ENCODE data around the gene CCIN.

- TF ChIP-seq MAX (IDR thresholded peaks at IDR 0.05) (no peak), POLR2A (IDR thresholded peaks at IDR 0.05; ENCODE audit: borderline replicate concordance, extremely low read depth, insufficient read depth, insufficient read length) (no peak), CTCF (IDR thresholded peaks at IDR 0.05 in 2 of 3, conservative IDR thresholded peaks at IDR 0.05 in 1 of 3; ENCODE audit: borderline replicate concordance in 1 of 3, insufficient read depth in 1 of 3, low read depth in 2 of 3, low read length in 2 of 3) (no peak), POLR2AphosphoS5 (IDR thresholded peaks at IDR 0.05; ENCODE audit: low read depth, low read length) (no peak), JUND (IDR thresholded peaks at IDR 0.05) (no peak), EZH2phosphoT487 (IDR thresholded peaks at IDR 0.05; ENCODE audit: borderline replicate concordance) (no peak), ZNF274 (IDR thresholded peaks at IDR 0.05; ENCODE audit: low read depth, low read length) (no peak), EZH2 (IDR thresholded peaks at IDR 0.05) (no peak), FOSL1 (IDR thresholded peaks at IDR 0.05; ENCODE audit: low read depth) (no peak), TCF7L2 (IDR thresholded peaks at IDR 0.05; ENCODE audit: borderline replicate concordance, extremely low read depth, insufficient read depth, insufficient read length) (no peak)
Observed at GRCh38 chr9:36162211-36162738, 6.9 kb upstream of the CCIN start.

Data from HCT116 (cell line).